Astrocyte of the spinal cord (primary cell): ENCODE data around the gene SMO.

ENCODE experiments used
- DNase-seq: peaks from one replicate; pipeline ENCODE4 v3.0.0; 2011; ENCODE audit warnings: low read depth, low spot score
- H3K4me3 ChIP-seq: 2 replicates; pipeline ENCODE4 v1.5.1; 2011; ENCODE audit warnings: low read depth, mild to moderate bottlenecking, low read length, moderate library complexity
- in situ Hi-C: cut with HindIII; loops from 2 replicates; pipeline ENCODE4 v1.10.0; 2017; ENCODE audit warnings: low sequenced_read_pairs
- TF ChIP-seq, protein P1 (sequence below): IDR thresholded peaks from 2 replicates; pipeline ENCODE4 v1.5.1; 2012; ENCODE audit warnings: low read depth, mild to moderate bottlenecking, low read length, inconsistent platforms

Gene SMO

DNA sequence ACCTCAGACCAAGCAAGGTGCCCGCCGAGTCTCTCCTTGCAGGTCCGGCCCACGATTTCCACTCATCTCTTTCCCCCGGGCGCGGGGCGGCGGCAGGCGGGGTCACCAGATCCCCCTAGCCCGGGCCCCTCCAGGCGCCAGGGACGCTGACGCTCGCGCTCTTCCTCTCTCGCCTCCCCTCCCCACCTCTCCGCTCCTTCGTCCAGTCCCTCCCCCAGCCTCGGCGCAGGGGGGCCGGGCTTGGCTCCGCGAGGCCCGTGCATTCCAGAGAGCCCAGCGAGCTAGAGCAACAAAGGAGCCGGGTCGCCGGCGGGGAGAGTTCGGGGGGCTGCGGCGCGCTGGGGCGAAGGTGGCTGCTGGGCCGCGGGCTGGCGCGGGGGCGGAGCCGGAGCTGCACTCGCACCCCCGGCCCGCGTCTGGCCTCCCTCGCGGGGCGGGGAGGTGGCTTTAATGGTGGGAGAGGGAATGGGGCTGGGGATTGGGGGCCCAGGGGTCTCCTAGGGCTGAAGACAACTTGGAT is at the start of gene SMO:
Gene SMO (plus strand): TSS at position 262 of the 520 bp plus-strand sequence. CDS start 519 bp downstream, outside the sequence.
- peak; percentile 46 for DNase-seq
- TF ChIP-seq, protein P1, sequence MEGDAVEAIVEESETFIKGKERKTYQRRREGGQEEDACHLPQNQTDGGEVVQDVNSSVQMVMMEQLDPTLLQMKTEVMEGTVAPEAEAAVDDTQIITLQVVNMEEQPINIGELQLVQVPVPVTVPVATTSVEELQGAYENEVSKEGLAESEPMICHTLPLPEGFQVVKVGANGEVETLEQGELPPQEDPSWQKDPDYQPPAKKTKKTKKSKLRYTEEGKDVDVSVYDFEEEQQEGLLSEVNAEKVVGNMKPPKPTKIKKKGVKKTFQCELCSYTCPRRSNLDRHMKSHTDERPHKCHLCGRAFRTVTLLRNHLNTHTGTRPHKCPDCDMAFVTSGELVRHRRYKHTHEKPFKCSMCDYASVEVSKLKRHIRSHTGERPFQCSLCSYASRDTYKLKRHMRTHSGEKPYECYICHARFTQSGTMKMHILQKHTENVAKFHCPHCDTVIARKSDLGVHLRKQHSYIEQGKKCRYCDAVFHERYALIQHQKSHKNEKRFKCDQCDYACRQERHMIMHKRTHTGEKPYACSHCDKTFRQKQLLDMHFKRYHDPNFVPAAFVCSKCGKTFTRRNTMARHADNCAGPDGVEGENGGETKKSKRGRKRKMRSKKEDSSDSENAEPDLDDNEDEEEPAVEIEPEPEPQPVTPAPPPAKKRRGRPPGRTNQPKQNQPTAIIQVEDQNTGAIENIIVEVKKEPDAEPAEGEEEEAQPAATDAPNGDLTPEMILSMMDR, result no peak
- in situ Hi-C loops, result no loop called here
- peak within 1 kb of the TSS; percentile 60 for H3K4me3 ChIP-seq

DNA sequence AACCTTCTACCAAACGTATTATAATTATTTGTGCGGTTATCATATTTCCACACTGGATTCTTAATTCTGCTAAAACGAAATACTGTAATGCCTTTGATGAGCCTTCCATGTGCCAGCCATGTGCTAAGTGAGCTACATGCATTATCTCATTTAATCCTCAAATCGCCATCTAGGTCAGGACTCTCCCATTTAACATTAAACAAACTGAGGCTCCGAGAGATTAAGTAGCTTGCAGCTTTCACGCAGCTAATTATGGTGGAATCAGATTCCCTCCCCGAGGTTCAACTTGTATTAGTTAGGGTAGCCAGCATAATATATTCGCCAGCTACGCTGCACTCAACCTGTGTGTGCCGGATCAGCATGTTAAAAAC is 44.7 kb upstream of the SMO start:
- no peak overlapping the region for H3K4me3 ChIP-seq
- DNase-seq, result no peak
- in situ Hi-C loops, result no loop called here
- TF ChIP-seq, protein P1, result no peak

DNA sequence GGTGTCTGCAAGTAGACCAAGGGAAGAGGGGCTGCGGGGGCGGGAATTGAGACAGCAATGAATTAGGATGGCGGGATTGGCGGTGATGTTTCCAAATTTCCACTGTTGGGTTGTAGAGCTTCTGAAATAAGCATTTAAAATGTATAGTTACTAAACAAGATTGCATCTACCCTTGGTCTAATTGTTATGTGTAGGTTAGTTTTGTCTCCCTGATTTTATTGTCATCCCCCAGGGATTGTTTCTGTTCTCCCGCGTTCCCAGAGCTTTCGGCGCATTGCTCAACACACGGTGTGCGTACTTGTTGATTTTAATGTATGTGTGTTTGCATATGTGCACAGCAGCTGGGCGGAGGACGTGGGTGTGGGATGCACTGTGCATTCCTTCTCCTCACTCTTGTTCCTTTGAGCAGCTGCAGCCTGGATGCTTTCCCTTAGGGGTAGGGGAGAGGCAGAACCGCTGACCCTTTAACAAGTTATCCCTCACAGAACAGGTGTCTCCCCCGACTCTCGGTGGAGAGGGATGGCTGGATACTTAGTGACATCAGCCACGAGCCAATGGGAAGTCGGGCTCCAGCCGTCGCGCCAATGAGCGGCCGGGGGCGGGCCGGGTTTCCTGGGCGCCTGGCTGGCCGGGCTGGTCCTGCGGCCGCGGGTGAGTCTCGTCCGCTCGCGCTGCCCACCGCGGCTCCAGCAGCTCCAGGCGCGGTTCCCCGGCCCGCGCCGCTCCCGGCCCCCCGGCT is 44.2 kb upstream of the SMO start, which contains the start of gene TSPAN33:
Gene TSPAN33 (plus strand): TSS at position 613 of the 739 bp plus-strand sequence. CDS start 274 bp downstream, outside the sequence.
- in situ Hi-C loops, result no loop called here
- peak; percentile 60 for DNase-seq
- peak within 1 kb of the TSS; percentile 22 for H3K4me3 ChIP-seq
- TF ChIP-seq, protein P1, result no peak

DNA sequence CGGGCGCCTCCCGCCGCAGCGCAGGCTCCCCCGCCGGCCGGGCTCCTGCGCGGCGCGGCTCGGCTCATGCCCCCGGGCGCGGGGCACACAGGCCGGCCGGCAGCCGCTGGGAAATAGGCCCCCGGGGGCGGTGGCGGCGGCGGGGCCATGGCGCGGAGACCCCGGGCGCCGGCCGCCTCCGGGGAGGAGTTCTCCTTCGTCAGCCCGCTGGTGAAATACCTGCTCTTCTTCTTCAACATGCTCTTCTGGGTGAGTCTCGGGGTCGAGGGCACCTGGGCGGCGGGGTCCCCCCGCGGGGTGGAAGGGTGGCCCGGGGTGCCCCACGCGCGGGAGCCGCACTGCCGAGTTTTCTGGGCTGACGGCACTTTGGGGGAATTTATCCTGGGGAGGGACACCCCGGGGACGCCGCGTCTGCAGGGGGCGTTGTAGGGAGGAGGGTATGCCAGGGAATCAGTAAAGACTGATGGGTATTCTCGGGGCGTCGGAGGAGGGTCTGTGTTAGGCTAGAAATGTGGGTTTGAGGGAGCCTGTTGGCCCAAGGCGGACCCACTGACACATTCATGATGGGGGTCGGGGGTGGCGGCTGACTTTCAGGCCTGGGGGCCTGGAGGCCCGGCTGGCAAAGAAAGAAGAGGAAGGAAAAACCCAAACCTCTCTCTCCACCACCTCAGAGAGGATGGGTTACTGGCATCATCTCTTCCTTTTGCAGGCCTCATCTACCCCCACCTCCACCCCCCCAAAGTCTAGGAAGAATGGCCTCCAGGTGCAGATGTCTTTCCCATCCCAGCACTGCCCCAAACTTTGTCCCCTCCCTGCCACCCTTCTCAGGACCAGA is 43.4 kb upstream of the SMO start:
- in situ Hi-C loops, result no loop called here
- DNase-seq, result no peak
- peak overlapping the region; percentile 15 for H3K4me3 ChIP-seq

DNA sequence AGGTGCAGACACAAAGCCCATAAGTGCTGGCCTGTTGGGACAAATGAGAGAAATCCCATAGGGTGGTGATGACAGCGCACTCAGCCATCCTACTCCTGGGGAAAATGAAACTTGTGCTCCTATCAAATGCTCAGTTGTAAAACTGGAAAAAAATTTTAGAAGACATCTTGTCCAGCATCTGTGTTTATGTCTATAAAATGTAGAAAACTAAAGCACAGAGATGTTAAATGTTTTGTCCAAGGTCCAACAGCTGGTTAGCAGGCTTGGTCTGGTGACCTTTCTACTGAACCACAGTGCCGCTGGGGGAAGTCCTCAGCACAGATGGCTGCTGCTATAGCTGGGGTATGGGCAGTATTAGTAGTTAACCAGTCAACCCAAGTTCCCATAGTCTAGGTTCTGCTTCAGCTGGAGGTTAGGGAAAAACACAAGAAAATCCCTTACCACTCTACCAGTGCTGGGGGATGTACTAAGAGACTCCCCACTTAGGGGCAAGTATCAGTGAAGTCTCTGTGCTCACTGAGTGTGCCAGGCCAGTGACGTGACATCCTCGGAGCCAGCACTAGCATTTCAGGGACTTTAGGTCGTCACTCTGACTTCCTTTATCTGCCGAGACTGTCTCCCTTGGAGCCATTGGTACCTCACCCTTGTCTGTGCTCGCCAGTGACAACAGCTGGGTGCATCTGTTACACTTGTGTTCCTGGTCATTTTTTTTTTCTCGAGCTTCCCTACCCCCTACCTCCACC is 42.0 kb upstream of the SMO start:
- in situ Hi-C loops, result no loop called here
- TF ChIP-seq, protein P1, result no peak
- DNase-seq, result no peak
- H3K4me3 ChIP-seq, result no peak overlapping the region

More for the DNA sequence above, 43.4 kb upstream of the SMO start:
- TF ChIP-seq, protein P1, result peak; percentile 28

DNA sequence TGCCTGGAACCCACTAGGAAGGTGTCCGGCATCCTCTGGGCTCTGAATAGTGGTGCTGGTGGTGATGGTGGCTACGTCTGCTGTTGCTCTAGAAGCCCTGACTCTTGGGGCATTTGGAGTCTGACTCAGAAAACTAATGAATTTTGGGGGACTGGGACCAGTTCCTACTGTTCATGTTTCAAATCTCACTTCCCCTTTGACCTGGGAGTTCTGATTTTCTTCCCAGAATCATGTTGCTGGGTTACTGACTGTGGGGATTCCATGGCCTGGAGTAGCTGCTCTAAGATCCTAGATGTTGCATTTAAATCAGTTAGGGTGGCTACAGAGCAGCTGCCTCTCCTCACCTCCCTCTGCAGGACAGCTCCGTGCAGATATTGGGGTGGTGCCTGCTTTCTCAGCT is 40.7 kb upstream of the SMO start:
- no peak for DNase-seq
- in situ Hi-C loops, result no loop called here
- H3K4me3 ChIP-seq, result no peak overlapping the region
- TF ChIP-seq, protein P1, result no peak
